Right ventricle myocardium superior (tissue), 1 donor: Measurements from ENCODE around the gene SIT1. TPM values are rescaled to one million over a fixed set of nuclear protein-coding genes. Genes with fewer than 3 reads are reported as not detected.
A peak's percentile ranks its signal among the peaks of the same experiment; 100 is the strongest.

Experiments
- ATAC-seq: fragments of 200-7000 bp; cut with Tn5 transposase; one replicate; pipeline ENCODE4 v1.9.1; 2020; ENCODE audit warnings: mild to moderate bottlenecking; ENCODE audit not compliant: poor library complexity
- DNase-seq: peaks from one replicate; pipeline ENCODE4 v3.0.0-alpha.2; 2020
- intact Hi-C: fragments of 100-400 bp; cut with DNase I; formaldehyde crosslinking; loops from one replicate; pipeline ENCODE4 v1.11.2; 2022
- microRNA-seq: library from miRNA; unstranded; fragments of <30 nt; microRNA quantifications from one replicate; pipeline ENCODE4 v1.2.0, GENCODE V29; 2020
- total RNA-seq: library from RNA; stranded (reverse); fragmentation: NEBNext Ultra II Directional; extraction: Animal tissue kit (Norgen Biotek cat#: 25700); gene quantifications from one replicate; pipeline ENCODE4 v1.2.1, GENCODE V29; 2021
- donor health status: DM: no; HTN: yes; CAD: no; lungs with severe emphysema.

SIT1 gene
- total RNA-seq, 1 donor from 2014 or later, result not detected

DNA sequence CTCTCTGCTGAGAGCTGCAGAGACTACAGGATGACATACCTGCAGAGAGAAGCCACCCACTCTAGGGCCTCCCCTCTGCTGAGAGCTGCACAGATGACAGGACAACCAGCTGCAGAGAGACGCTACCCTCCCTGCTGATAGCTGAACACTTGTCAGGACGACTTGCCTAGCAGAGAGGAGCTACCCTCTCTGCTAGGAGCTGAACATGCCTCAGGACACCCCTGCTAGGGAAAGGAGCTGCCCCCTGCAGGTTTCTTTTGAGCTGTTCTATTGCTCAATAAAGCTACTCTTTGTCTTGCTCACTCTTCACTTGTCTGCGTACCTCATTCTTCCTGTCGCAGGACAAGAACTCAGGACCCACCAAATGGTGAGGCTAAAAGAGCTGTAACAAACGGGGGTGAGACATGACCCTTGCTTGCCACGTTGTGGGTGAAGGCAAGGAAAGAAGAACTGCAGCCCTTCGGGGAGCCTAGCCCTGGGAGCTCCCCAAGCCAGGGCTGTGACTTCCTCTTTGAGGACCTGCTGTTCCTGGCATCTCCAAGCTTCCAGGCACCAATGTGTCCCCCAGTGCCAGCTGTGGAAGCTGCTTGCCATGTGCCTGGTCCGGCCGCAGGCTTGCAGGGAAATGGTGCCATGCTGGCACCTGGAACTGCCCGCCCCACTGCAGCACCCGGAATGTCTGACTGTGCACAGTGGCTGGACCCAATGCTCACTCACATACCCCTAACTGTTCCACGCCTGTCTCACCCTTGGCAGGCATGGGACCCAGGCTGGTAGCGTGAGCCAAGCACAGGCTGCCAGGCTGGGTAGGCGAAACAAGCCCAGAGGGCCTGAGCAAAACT, 50.7 kb downstream of the SIT1 start:
- intact Hi-C loops, result no loop called here
- ATAC-seq (no peak), DNase-seq (peak; percentile 56)

Small RNA genes within 50 kb of the gene (microRNA-seq; reads per million reads assigned to microRNA genes)
- not detected for gene MIR4667

Other genes starting within 250 kb of the SIT1 start
- gene RUSC2, start 160.8 kb downstream of the SIT1 start, total RNA-seq, result 25.7 TPM
- 25.0 TPM for gene TESK1, start 45.7 kb downstream of the SIT1 start, total RNA-seq
- 0.59 TPM for gene CD72, start 32.5 kb downstream of the SIT1 start, total RNA-seq
- gene RMRP, start 7.1 kb upstream of the SIT1 start, total RNA-seq, result 19,155 TPM
- 48.4 TPM for gene CCDC107, start 7.4 kb upstream of the SIT1 start, total RNA-seq
- 0.24 TPM for gene ARHGEF39, start 14.3 kb upstream of the SIT1 start, total RNA-seq
- gene CA9, start 23.0 kb upstream of the SIT1 start, total RNA-seq, result not detected
- gene TPM2, start 39.0 kb upstream of the SIT1 start, total RNA-seq, result 966 TPM
- gene TLN1, start 81.3 kb upstream of the SIT1 start, total RNA-seq, result 252 TPM
- gene CREB3, start 81.7 kb upstream of the SIT1 start, total RNA-seq, result 20.3 TPM
- 74.6 TPM for gene GBA2, start 98.3 kb upstream of the SIT1 start, total RNA-seq
- 28.5 TPM for gene RGP1, start 98.4 kb upstream of the SIT1 start, total RNA-seq
- not detected for gene MSMP, start 103.3 kb upstream of the SIT1 start, total RNA-seq
- gene NPR2, start 140.7 kb upstream of the SIT1 start, total RNA-seq, result 24.2 TPM
- gene SPAG8, start 161.3 kb upstream of the SIT1 start, total RNA-seq, result 1.8 TPM
- 82.9 TPM for gene HINT2, start 164.1 kb upstream of the SIT1 start, total RNA-seq
- gene FAM221B, start 177.8 kb upstream of the SIT1 start, total RNA-seq, result not detected
- gene TMEM8B, start 178.3 kb upstream of the SIT1 start, total RNA-seq, result 13.3 TPM
- not detected for gene OR13J1, start 219.5 kb upstream of the SIT1 start, total RNA-seq